ENCODE measurements around the gene KLHL5. TPM values are rescaled to one million over a fixed set of nuclear protein-coding genes. Genes with fewer than 3 reads are reported as not detected.

KLHL5 gene
- total RNA-seq, 4 donors from 2014 or later: 10.9 to 14.0 (median 11.8) TPM

- Histone ChIP-seq H3K9me3 (no peaks in the 10 kb centered on the region), H3K4me1 (peaks cover 0 to 4% of the 10 kb centered on the region in 2 donors), H3K4me3 (no peak overlapping the region), H3K27me3 (no peaks in the 10 kb centered on the region), H3K36me3 (no peaks in the 10 kb centered on the region), H3K27ac (no peak overlapping the region)
- DNase-seq: no peak
- no peak for ATAC-seq
- intact Hi-C loops (cut with DNase I; ENCODE audit: low total_unique reads) (no loop called here), in situ Hi-C loops (cut with MboI; ENCODE audit: low sequenced_read_pairs in 4 of 4) (no loop called here)
- TF ChIP-seq POLR2A (IDR thresholded peaks at IDR 0.05) (no peak), CTCF (IDR thresholded peaks at IDR 0.05 in 4 of 5, conservative IDR thresholded peaks at IDR 0.05 in 1 of 5) (no peak)
Measured at GRCh38 chr4:39067451-39067850, 5.4 kb downstream of the KLHL5 start.

GRCh38 chr4:39068907-39069306 is 6.9 kb downstream of the KLHL5 start:
- TF ChIP-seq POLR2A (IDR thresholded peaks at IDR 0.05): no peak
- no peak for TF ChIP-seq CTCF (IDR thresholded peaks at IDR 0.05 in 4 of 5, conservative IDR thresholded peaks at IDR 0.05 in 1 of 5)
- H3K27ac ChIP-seq: no peak overlapping the region
- H3K36me3 ChIP-seq: no peaks in the 10 kb centered on the region
- H3K4me1 ChIP-seq: no peaks in the 10 kb centered on the region
- ATAC-seq: no peak
- in situ Hi-C loops (cut with MboI; ENCODE audit: low sequenced_read_pairs in 4 of 4): no loop called here
- H3K4me3 ChIP-seq: no peak overlapping the region
- H3K9me3 ChIP-seq: no peaks in the 10 kb centered on the region
- DNase-seq: no peak
- intact Hi-C loops (cut with DNase I; ENCODE audit: low total_unique reads): no loop called here
- H3K27me3 ChIP-seq: no peaks in the 10 kb centered on the region

GRCh38 chr4:39078829-39079228 is 16.8 kb downstream of the KLHL5 start:
- Histone ChIP-seq H3K36me3 (no peaks in the 10 kb centered on the region), H3K4me3 (no peak overlapping the region), H3K9me3 (no peaks in the 10 kb centered on the region), H3K27me3 (no peaks in the 10 kb centered on the region), H3K27ac (no peak overlapping the region), H3K4me1 (no peaks in the 10 kb centered on the region)
- intact Hi-C loops (cut with DNase I; ENCODE audit: low total_unique reads): loop anchor here (2.0 kb wide), 1 partner anchor 26 kb away; no protein-coding TSS in a partner anchor
- ATAC-seq: no peak
- TF ChIP-seq CTCF (IDR thresholded peaks at IDR 0.05 in 4 of 5, conservative IDR thresholded peaks at IDR 0.05 in 1 of 5) (no peak), POLR2A (IDR thresholded peaks at IDR 0.05) (no peak)
- DNase-seq: no peak
- in situ Hi-C loops (cut with MboI; ENCODE audit: low sequenced_read_pairs in 4 of 4): no loop called here

GRCh38 chr4:39083164-39083563 is 21.1 kb downstream of the KLHL5 start:
- Histone ChIP-seq H3K4me1 (peaks cover 0 to 5% of the 10 kb centered on the region in 2 donors), H3K4me3 (no peak overlapping the region), H3K36me3 (no peaks in the 10 kb centered on the region), H3K27ac (no peak overlapping the region), H3K9me3 (no peaks in the 10 kb centered on the region), H3K27me3 (no peaks in the 10 kb centered on the region)
- no peak for ATAC-seq
- TF ChIP-seq CTCF (IDR thresholded peaks at IDR 0.05 in 4 of 5, conservative IDR thresholded peaks at IDR 0.05 in 1 of 5) (no peak), POLR2A (IDR thresholded peaks at IDR 0.05) (no peak)
- intact Hi-C loops (cut with DNase I; ENCODE audit: low total_unique reads) (no loop called here), in situ Hi-C loops (cut with MboI; ENCODE audit: low sequenced_read_pairs in 4 of 4) (no loop called here)
- DNase-seq: no peak

GRCh38 chr4:39085891-39086290 is 23.9 kb downstream of the KLHL5 start:
- DNase-seq (no peak), ATAC-seq (peak in 1 of 2 donors; percentile 30)
- Histone ChIP-seq H3K27me3 (no peaks in the 10 kb centered on the region), H3K27ac (no peak overlapping the region), H3K9me3 (no peaks in the 10 kb centered on the region), H3K4me1 (peaks cover 0 to 8% of the 10 kb centered on the region in 2 donors), H3K4me3 (no peak overlapping the region), H3K36me3 (no peaks in the 10 kb centered on the region)
- intact Hi-C loops (cut with DNase I; ENCODE audit: low total_unique reads): no loop called here
- TF ChIP-seq CTCF (IDR thresholded peaks at IDR 0.05 in 4 of 5, conservative IDR thresholded peaks at IDR 0.05 in 1 of 5): no peak
- no peak for TF ChIP-seq POLR2A (IDR thresholded peaks at IDR 0.05)
- in situ Hi-C loops (cut with MboI; ENCODE audit: low sequenced_read_pairs in 4 of 4): no loop called here

Data from gastrocnemius medialis (tissue), 4 donors.